Right forelimb (tissue), 1 donor: ENCODE data around the gene ACTR3C.

Source experiments
- DNase-seq: peaks from one replicate; pipeline ENCODE4 v3.0.0-alpha.2; 2018

The ACTR3C gene

DNA sequence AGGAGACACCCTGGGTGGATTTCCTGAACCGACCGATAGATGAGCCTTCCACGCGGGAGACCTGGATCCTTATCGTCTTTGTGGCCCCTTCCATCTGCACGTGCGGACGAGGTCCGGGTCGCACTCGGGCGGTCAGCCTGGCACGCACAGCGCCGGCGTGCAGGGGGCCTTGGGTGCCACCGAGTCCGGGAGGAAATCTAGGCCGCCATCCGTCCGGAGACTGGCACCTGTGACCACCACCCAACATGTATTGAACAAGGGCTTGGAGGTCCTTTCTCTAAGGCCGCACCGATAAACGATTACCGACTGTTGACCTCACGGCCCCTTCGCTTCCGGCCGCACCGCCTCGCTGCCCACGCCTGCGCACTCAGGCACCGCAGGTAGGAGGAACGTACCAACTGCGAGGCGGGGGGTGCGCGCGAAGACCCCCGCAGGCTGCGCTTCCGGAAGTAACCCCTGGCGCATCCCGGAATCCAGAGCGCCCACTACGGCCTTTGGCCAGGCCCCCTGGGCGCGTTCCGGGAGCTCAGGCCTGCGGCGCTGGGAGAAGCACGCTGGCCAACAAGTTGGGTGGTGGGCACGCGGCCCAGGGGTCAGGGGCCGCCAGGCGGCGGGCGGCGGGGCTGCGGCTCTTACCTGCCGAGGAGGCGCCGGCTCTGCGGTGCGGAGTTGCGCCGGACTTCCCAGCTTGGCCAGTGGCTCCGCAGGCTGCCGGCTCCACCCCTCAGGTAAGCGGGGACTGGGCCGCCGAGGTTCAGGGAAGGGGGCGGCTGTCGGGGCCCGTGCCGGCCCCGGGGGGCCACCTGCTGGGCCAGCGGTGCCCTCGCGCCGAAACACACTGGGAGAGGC is at the start of gene ACTR3C, which contains the start of gene LRRC61:
ACTR3C (minus strand) TSS at position 713 of the 849 bp plus-strand sequence. CDS start 28,249 bp downstream, outside the sequence.
LRRC61 (plus strand) TSS at position 523 of the 849 bp plus-strand sequence. CDS start 13,507 bp downstream, outside the sequence.
- DNase-seq, result peak; percentile 62

DNA sequence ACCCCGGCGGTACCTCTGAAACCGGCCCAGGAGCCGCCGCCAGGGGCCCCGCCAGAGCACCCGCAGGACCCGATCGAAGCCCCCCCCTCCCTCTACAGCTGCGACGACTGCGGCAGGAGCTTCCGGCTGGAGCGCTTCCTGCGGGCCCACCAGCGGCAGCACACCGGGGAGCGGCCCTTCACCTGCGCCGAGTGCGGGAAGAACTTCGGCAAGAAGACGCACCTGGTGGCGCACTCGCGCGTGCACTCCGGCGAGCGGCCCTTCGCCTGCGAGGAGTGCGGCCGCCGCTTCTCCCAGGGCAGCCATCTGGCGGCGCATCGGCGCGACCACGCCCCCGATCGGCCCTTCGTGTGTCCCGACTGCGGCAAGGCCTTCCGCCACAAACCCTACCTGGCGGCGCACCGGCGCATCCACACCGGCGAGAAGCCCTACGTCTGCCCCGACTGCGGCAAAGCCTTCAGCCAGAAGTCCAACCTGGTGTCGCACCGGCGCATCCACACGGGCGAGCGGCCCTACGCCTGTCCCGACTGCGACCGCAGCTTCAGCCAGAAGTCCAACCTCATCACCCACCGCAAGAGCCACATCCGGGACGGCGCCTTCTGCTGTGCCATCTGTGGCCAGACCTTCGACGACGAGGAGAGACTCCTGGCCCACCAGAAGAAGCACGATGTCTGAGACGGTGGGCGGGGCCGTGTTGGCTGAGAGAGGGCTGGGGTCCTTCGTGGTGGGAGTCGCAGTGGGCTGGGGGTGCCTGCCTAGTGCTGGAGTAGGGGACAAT is 49.1 kb upstream of the ACTR3C start:
- DNase-seq, result no peak

DNA sequence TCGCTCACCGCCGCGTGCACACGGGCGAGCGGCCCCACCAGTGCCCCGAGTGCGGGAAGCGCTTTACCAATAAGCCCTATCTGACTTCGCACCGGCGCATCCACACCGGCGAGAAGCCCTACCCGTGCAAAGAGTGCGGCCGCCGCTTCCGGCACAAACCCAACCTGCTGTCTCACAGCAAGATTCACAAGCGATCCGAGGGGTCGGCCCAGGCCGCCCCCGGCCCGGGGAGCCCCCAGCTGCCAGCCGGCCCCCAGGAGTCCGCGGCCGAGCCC is 48.6 kb upstream of the ACTR3C start:
- no peak for DNase-seq

DNA sequence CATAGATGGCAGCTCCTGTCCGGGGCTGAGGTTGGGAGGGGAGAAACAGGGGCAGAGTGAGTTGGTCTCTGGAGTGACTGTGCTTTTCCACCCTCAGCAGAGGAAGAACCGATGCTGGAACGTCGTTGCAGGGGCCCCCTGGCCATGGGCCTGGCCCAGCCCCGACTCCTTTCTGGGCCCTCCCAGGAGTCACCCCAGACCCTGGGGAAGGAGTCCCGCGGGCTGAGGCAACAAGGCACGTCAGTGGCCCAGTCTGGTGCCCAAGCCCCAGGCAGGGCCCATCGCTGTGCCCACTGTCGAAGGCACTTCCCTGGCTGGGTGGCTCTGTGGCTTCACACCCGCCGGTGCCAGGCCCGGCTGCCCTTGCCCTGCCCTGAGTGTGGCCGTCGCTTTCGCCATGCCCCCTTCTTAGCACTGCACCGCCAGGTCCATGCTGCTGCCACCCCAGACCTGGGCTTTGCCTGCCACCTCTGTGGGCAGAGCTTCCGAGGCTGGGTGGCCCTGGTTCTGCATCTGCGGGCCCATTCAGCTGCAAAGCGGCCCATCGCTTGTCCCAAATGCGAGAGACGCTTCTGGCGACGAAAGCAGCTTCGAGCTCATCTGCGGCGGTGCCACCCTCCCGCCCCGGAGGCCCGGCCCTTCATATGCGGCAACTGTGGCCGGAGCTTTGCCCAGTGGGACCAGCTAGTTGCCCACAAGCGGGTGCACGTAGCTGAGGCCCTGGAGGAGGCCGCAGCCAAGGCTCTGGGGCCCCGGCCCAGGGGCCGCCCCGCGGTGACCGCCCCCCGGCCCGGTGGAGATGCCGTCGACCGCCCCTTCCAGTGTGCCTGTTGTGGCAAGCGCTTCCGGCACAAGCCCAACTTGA is 48.0 kb upstream of the ACTR3C start:
- no peak for DNase-seq

DNA sequence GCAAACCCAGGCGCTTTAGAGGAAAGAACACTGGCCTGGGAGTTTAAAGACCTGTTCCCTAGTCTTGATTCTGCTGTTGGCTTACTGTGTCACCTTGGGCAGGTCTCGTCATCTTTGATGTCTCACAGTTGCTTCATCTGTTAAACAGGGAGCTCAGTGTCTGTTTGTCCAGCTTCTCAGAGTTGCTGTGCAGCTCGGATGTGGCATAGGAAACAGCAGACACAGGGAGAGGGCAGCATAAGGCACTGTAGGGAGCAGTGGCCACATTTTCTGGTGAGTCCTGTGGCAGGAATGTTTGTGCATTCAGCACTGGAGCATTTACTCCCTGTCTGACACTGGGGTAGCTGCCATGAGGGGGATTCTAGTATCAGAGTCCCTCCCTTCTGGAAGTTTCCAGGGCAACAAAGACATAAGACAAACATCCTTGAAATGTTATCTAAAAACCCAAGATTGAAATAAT is 47.3 kb upstream of the ACTR3C start:
- DNase-seq, result no peak

DNA sequence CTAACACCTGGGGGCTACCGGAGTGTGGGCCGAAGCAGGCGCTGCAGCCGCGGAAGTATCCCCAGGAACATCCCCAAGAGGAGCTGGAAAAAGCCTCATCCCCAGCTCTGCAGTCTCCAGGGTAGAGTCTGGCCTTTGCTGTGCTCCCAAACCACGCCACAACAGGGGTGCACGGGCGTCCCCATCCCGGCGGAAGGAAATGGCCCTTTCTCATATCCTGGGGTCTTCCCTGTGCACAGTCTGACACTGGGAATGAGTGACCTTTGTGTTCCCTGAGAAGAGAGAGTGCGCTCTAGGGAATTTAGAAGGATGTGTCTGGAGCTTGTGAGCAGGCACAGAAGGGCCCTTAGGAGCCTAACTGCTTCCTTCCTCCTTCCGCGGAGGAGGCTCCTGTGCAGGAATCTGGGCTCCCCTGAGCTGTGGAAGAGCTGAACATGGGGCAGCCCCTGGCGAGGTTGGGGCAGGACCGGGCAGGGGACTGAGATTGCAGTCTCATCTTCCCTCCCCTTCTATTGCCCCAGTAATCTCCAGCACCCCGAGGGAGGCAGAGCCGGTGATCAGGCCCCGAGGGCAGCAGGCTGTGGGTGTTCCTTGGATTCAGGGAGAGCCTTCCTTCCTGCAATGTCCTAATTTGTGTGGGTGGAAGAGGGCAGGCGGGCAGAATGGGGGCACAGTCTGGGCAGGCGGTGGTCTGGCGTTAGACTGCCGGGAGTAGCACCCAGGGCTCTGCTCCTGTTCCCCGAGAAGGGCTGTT is 46.6 kb upstream of the ACTR3C start:
- no peak for DNase-seq

DNA sequence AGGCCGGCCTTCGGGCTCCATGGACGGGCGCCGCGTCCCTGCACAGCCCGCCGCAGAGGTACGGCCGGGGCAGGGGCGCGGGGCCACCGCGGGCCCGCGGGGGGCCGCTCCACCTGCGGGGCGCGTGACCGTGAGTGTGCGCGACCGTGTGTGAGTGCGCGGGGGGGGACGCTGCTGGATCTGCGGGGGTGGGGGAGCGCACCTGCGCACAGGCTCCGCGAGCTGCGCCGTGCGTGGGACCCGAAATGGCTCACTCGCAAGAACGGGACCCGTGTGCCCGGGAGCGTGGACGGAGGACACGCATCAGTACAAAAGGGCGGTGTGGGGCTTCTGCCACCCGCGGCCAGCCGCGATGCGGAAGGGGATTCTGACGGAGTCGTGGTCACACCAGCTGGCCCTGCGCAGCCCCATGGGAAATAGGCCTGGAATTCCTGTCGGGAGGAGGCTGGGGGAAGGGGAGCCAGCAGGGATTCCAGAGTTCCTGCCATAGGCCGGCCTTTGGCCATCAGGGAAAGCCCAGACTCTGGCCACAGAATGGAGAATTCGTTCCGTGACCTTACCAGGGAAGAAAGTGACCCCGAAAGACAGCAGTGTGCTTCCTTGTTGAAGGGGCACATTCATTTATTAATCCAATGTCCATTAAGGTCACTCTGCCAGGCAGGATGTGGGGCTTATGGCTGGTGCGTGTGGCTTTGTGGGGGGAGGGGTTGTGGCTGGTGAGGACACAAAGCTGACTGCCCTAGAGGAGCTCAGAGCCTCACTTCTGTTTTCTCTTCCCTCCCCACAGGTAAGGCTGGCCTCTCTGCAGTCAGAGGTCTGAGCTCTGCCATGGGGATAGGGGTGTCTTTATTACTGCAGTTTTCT is 45.8 kb upstream of the ACTR3C start:
- peak; percentile 70 for DNase-seq

DNA sequence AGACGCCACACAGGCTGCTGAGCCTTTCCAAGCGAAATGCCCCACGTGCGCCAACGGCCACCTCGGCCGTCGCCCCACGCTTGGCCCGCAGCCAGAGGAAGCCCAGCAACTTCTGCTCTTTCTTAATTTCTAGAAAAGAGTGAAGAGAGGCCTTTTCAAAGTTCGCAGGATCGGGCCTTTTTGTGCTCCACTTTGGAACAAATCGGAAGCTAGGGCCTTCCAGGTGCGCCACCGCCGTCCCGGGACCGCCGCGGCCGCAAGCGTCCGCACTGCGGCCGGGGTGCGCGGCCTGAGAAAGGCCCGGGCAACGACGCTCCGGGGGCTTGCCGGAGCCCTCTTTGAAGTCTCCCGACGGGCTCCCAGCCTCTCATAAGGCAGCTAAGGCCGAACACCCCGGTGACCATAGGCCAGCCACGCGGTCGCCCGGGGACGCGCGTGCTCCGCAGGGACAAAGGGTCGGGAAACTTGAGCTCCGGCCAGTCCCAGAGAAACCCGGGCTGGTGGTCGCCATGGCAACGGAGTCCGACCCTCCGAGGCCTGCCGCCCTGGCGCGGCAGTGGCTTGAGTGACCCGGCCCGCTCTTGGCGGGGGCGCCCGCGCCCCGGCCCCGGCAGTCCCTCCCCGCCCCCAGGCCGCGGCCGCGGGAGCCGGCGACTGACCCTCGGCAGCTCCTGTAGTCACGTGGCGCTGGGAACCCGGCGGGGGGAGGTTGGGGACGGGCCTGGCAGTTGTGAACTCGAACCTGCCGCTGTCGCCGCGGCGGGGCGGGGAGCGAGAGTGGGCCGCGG is 44.9 kb upstream of the ACTR3C start, which contains the start of gene REPIN1:
REPIN1 (plus strand) TSS at position 727 of the 788 bp plus-strand sequence. CDS start 890 bp downstream, outside the sequence.
- DNase-seq, result peak; percentile 94

DNA sequence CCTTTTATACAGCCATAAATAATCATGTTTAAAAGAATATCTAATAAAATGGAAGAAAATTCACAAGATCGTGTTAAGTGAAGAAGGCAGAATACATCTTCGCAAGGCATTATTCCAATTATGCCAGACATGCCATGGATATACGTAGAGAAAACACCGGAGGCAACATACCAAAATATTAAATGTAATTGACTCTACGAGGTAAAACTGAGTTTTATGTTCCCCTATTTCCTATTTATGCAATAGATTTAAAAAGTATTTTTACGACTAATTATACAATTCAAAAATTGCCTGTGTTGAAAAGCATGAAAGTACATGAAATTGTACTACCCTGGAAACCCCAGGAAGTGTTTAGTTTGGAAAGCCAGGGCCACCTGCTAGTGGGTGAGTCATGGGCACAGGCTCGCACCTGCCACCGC is 44.3 kb upstream of the ACTR3C start:
- no peak for DNase-seq

DNA sequence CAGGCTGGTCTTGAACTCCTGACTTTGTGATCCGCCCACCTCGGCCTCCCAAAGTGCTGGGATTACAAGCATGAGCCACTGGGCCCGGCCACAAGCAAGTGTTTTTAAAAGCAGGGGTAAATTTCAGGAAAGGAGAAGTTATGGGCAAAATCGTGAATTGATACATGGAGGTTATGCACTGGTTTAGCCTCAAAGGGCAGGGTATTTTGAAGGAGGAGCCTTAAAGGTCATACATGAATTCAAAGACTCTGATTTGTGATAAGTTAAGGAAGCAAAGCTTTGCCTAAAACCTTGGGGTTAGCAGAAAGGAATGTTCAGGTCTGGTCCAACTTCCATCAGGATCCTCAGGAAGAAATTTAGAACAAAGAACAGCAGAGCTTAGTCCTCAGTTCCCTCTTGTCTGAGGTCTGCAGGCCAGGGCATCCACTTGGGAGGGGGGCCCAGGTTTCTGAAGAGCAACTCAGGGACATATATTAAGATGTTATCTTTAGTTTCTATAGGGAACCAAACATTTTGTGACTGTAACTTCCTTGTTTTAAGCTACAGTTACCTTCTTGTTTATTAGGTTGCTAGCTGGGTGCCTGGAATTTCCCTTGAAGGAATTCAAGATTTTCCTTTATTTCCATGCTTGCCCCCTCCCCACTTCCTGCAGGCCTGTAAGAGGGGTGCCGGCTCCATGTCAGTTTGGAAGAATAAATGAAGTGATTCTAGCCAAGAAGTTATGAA is 42.5 kb upstream of the ACTR3C start:
- DNase-seq, result no peak

DNA sequence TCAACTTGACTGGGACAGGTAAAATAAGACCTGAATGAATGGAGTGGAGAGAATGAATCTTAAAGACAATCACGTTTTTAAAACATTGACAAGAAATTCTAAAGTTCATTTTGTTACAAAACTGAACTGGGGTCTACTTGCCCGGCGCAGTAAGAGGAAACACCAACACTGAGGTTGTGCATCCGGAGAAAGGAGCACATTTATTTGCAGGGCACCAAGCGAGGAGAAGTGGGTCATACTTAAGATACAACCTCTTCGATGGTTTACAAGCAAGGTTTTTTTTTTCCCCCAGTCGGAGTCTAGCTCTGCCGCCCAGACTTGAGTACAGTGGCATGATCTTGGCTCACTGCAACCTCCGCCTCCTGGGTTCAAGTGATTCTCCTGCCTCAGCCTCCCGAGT is 41.8 kb upstream of the ACTR3C start:
- DNase-seq, result no peak

DNA sequence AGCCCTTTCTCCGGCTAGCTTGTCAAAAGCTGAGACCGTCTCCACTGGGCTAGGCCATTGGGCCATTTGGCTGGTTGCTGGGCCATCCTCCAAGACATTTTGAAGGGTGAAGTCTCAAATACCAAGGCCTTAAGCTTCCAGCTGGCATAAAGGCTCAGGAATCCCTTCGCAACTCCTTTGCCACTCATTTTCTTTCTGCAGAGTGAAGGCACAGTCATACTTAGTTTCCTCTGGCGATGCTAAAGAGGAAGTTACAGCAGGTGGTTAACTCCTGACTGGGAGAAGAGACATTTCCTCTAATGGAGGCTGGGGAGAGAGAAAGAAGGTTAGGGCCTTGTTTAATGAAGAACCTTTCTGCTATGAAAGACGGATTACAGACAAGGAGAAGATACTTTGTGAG is 40.5 kb upstream of the ACTR3C start:
- no peak for DNase-seq

DNA sequence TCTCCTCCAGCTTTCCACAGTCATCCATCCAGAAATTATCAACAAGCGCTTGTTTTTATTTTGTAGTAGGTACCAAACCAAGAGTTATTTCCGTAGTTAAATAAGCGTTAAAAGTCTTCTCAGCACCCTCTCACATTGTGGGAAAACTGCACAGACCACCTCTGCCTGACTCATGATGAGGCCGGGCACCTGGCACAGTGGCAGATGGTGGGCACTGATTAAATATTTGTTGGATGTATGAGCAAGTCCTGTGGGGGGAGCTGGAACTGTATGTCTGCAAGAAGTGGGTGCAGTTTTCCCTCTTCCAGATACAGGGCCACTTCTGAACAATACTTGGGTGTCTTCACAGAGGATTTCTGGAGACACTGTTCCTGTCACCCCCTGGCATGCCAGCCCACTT is 40.0 kb upstream of the ACTR3C start:
- DNase-seq, result no peak

DNA sequence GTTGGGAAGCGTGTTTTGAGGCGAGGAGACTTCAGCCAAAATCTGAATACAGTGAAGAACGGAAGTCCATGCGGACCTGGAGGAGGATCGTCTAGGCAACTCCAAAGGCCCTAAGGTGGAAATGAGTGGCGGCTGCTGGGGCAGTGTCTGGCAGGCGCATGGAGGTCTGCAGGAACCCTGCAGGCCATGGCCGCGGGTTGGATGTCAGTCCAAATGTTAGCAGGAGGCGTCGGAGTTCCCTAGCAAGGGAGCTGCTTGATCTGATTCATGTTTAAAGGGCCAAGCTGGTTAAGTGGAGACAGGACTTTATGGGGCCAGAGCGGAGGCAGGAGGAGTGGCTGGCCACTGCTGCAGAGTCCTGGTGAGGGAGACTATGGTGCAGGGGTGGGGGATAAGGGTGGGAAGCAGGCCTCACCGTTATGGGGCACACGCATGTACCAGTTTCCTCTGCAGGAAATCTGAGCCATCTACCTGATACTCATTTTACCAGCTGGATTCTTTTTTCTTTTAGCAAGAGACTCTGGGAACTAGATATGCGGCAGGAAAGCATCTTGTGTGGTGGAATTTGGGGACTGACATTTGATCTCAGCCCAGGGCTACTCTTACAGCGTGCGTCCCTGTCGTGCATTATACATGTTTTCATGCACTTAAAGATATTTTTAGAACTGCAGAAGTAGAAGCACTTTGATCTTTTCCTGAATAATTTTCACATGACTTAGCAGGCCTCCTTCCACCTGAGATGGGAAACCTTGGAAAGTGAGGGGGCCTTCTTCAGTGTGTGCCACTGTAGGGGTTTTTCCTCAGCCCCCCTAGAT is 38.7 kb upstream of the ACTR3C start:
- DNase-seq, result no peak

DNA sequence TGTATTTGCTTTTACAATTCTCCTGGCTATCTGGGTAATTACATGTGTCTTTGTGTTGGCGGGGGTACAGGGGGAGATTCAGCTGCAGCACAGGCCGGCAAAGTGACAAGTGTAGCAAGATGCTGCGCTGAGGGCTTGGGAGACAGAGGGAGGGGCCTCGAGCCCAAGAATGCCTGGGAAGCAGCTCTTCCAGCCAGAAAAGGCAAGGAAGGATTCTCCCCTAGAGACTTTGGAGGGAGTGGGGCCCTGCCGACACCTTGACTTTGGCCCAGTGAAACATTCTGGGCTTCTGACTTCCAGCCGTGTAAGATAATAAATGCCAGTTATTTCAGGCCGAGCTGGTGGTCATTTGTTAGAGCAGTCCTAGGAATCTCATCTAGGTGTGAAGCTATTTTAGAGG is 38.1 kb upstream of the ACTR3C start:
- DNase-seq, result no peak

DNA sequence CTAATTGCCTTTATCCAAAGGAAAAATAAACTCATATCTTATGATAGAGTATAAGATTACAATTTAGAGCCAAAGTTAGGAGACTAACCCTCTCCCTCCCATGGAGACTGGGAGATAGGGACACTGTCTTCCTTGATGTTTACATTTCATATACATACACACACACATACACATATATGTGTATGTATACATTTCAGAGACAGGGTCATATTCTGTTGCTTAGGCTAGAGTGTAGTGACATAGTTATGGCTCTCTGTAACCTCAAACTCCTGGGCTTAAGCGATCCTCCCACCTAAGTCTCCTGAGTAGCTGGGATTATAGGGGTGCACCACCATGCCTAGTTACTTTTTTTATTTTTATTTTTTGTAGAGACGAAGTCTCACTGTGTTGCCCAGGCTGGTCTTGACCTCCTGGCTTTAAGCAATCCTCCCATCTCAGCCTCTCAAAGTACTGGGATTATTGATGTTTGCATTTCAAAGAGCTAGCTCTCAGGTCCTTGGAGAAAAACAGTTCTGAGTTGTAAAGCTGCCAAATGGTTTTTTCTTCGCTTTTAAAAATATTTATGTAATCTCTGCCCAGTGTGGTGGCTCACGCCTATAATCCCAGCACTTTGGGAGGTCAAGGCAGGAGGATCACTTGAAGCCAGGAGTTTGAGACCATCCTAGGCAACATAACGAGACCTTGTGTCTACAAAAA is 37.2 kb upstream of the ACTR3C start:
- no peak for DNase-seq

DNA sequence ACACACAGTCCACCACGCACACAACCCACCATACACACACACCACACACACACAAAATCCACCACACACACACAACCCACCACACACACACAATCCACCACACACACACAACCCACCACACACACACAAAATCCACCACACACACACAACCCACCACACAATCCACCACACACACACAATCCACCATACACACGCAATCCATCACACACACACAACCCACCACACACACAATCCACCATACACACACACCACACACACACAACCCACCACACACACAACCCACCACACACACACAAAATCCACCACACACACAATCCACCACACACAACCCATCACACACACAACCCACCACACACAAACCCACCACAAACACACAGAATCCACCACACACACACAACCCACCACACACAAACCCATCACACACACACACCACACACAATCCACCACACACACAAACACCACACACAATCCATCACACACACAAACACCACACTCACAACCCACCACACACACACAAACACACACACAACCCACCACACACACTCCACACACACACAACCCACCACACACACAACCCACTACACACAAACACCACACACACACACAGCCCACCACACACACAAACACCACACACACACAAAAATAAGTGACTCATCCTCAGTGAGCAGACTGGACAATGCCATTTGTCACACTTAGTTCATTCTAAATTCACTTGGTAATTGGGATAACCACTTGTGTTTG is 36.4 kb upstream of the ACTR3C start:
- DNase-seq, result no peak
